Neuronal stem cell (in vitro differentiated cells): ENCODE results near the gene ARL14EPL.

Experiments used
- DNase-seq: peaks from one replicate; pipeline ENCODE4 v3.0.0-alpha.2; 2013; ENCODE audit warnings: low spot score
- H2AFZ ChIP-seq: one replicate; pipeline ENCODE4 v1.6.1; 2013; ENCODE audit warnings: mild to moderate bottlenecking, low read length, inconsistent platforms
- H2AK5ac ChIP-seq: 2 replicates; pipeline ENCODE4 v1.6.1; 2013; ENCODE audit warnings: low read depth, mild to moderate bottlenecking, inconsistent platforms, low read length, moderate library complexity, mixed read lengths
- H2BK120ac ChIP-seq: 2 replicates; pipeline ENCODE4 v1.6.1; 2013; ENCODE audit warnings: low read depth, mild to moderate bottlenecking, inconsistent platforms, low read length, moderate library complexity, mixed read lengths
- H2BK12ac ChIP-seq: one replicate; pipeline ENCODE4 v1.6.1; 2013; ENCODE audit warnings: low read length, inconsistent platforms
- H2BK15ac ChIP-seq: 2 replicates; pipeline ENCODE4 v1.6.1; 2013; ENCODE audit warnings: mild to moderate bottlenecking, low read length, inconsistent platforms, mixed read lengths
- H2BK5ac ChIP-seq: one replicate; pipeline ENCODE4 v1.6.1; 2013; ENCODE audit warnings: inconsistent platforms, mild to moderate bottlenecking, low read length, moderate library complexity
- H3K14ac ChIP-seq: one replicate; pipeline ENCODE4 v1.6.1; 2013; ENCODE audit warnings: low read length, inconsistent platforms
- H3K18ac ChIP-seq: 2 replicates; pipeline ENCODE4 v1.6.1; 2013; ENCODE audit warnings: low read length, inconsistent platforms
- H3K23ac ChIP-seq: 2 replicates; pipeline ENCODE4 v1.6.1; 2013; ENCODE audit warnings: low read depth, mild to moderate bottlenecking, mixed read lengths, low read length, inconsistent platforms; ENCODE audit not compliant: poor library complexity
- H3K27ac ChIP-seq: replicated peaks from 3 replicates; pipeline ENCODE4 v1.5.1; 2013; ENCODE audit warnings: low read length, inconsistent platforms
- H3K27me3 ChIP-seq, 3 experiments: 2 replicates each; pipeline ENCODE4 v1.6.1; 2013; ENCODE audit warnings: low read length in 3 of 3, mild to moderate bottlenecking in 2 of 3, inconsistent platforms in 1 of 3, low read depth in 1 of 3, mixed read lengths in 1 of 3, moderate library complexity in 1 of 3; ENCODE audit not compliant: control insufficient read depth in 3 of 3, insufficient read depth in 3 of 3
- H3K36me3 ChIP-seq, 2 donors: replicated peaks in 1 of 2; 2 replicates each; pipeline ENCODE4 v1.6.1; 2013; ENCODE audit warnings: low read length in 2 of 2; ENCODE audit not compliant: control insufficient read depth in 2 of 2, insufficient read depth in 2 of 2
- H3K4ac ChIP-seq: 2 replicates; pipeline ENCODE4 v1.6.1; 2013; ENCODE audit warnings: inconsistent platforms, mild to moderate bottlenecking, low read length, moderate library complexity
- H3K4me1 ChIP-seq, 2 donors: 1 replicate in 1 of 2; 2 replicates in 1 of 2; pipeline ENCODE4 v1.6.1; 2013; ENCODE audit warnings: low read length in 2 of 2, low read depth in 1 of 2; ENCODE audit not compliant: control insufficient read depth in 2 of 2, insufficient read depth in 1 of 2
- H3K4me2 ChIP-seq: one replicate; pipeline ENCODE4 v1.6.1; 2013; ENCODE audit warnings: mild to moderate bottlenecking, low read length, inconsistent platforms; ENCODE audit not compliant: insufficient read depth, poor library complexity, severe bottlenecking
- H3K4me3 ChIP-seq, 2 donors: 2 replicates each; pipeline ENCODE4 v1.5.1; 2013; ENCODE audit warnings: low read length in 2 of 2, mild to moderate bottlenecking in 2 of 2, inconsistent platforms in 1 of 2, moderate library complexity in 1 of 2
- H3K79me1 ChIP-seq: one replicate; pipeline ENCODE4 v1.6.1; 2013; ENCODE audit warnings: low read depth, mild to moderate bottlenecking, inconsistent platforms, low read length, moderate library complexity
- H3K9ac ChIP-seq: one replicate; pipeline ENCODE4 v1.6.1; 2013; ENCODE audit warnings: mild to moderate bottlenecking, low read depth, low read length, inconsistent platforms; ENCODE audit not compliant: poor library complexity
- H3K9me3 ChIP-seq, 2 donors: replicated peaks in 1 of 2; 2 replicates each; pipeline versions ENCODE3 to v1.6.1; 2013; ENCODE audit warnings: low read length in 2 of 2, mild to moderate bottlenecking in 2 of 2, inconsistent platforms in 1 of 2, low read depth in 1 of 2, mixed read lengths in 1 of 2, moderate library complexity in 1 of 2; ENCODE audit not compliant: control insufficient read depth in 2 of 2, insufficient read depth in 1 of 2
- H4K8ac ChIP-seq: one replicate; pipeline ENCODE4 v1.6.1; 2013; ENCODE audit warnings: low read depth, mild to moderate bottlenecking, inconsistent platforms, low read length, moderate library complexity
- H4K91ac ChIP-seq: one replicate; pipeline ENCODE4 v1.6.1; 2013; ENCODE audit warnings: low read length, low read depth, mild to moderate bottlenecking, inconsistent platforms; ENCODE audit not compliant: poor library complexity
- WGBS, 2 donors: extraction: QIAGEN DNeasy Blood & Tissue Kit; methylation state at CpG; one replicate each; pipeline ENCODE4 v1.1.7; 2013; ENCODE audit warnings: missing lambda C conversion rate in 2 of 2, mixed read lengths in 1 of 2; ENCODE audit not compliant: insufficient read length in 2 of 2, insufficient replicate concordance in 1 of 2; ENCODE audit errors: extremely low coverage in 2 of 2; 5-methylcytosine and 5-hydroxymethylcytosine counted together

ARL14EPL gene

GRCh38 chr5:116045821-116046220, 13.5 kb downstream of the ARL14EPL start:
- Histone ChIP-seq H2BK5ac (no peak overlapping the region), H3K36me3 (no peaks in the 10 kb centered on the region), H4K8ac (no peak overlapping the region), H2AFZ (no peak overlapping the region), H3K9me3 (no peaks in the 10 kb centered on the region), H2BK12ac (no peak overlapping the region), H3K14ac (no peak overlapping the region), H3K18ac (no peak overlapping the region), H3K9ac (no peak overlapping the region), H3K4ac (no peak overlapping the region), H3K27me3 (no peaks in the 10 kb centered on the region), H4K91ac (no peak overlapping the region), H3K23ac (no peak overlapping the region), H3K27ac (no peak overlapping the region), H3K79me1 (no peaks in the 10 kb centered on the region), H2BK15ac (no peak overlapping the region), H3K4me1 (no peaks in the 10 kb centered on the region), H3K4me2 (no peak overlapping the region), H3K4me3 (no peak overlapping the region), H2AK5ac (no peak overlapping the region), H2BK120ac (no peak overlapping the region)
- no peak for DNase-seq
- WGBS, 2 donors = no CpG with 5 or more reads among the region's 2 CpGs

- no CpG with 5 or more reads among the region's 3 CpGs for WGBS, 2 donors
- Histone ChIP-seq H2BK12ac (no peak overlapping the region), H3K9ac (no peak overlapping the region), H2BK120ac (no peak overlapping the region), H3K4me2 (no peak overlapping the region), H3K14ac (no peak overlapping the region), H3K4ac (no peak overlapping the region), H3K4me1 (no peaks in the 10 kb centered on the region), H2BK5ac (no peak overlapping the region), H4K91ac (no peak overlapping the region), H3K27me3 (no peaks in the 10 kb centered on the region), H3K9me3 (no peaks in the 10 kb centered on the region), H3K23ac (no peak overlapping the region), H2AFZ (no peak overlapping the region), H2BK15ac (no peak overlapping the region), H4K8ac (no peak overlapping the region), H2AK5ac (no peak overlapping the region), H3K36me3 (no peaks in the 10 kb centered on the region), H3K18ac (no peak overlapping the region), H3K27ac (no peak overlapping the region), H3K4me3 (no peak overlapping the region), H3K79me1 (no peaks in the 10 kb centered on the region)
- no peak for DNase-seq
These were observed 14.0 kb downstream of the ARL14EPL start for GRCh38 chr5:116046261-116046660.

- H3K23ac ChIP-seq = no peak overlapping the region
- H3K9ac ChIP-seq = no peak overlapping the region
- H3K18ac ChIP-seq = no peak overlapping the region
- WGBS, 2 donors = no CpG with 5 or more reads among the region's 2 CpGs
- H2BK15ac ChIP-seq = no peak overlapping the region
- H3K9me3 ChIP-seq = no peaks in the 10 kb centered on the region
- H2BK12ac ChIP-seq = no peak overlapping the region
- H3K27me3 ChIP-seq = no peaks in the 10 kb centered on the region
- no peak overlapping the region for H3K27ac ChIP-seq
- H4K91ac ChIP-seq = no peak overlapping the region
- no peak overlapping the region for H3K14ac ChIP-seq
- no peak for DNase-seq
- H2BK5ac ChIP-seq = no peak overlapping the region
- H3K4me3 ChIP-seq = no peak overlapping the region
- no peak overlapping the region for H2AK5ac ChIP-seq
- H2BK120ac ChIP-seq = no peak overlapping the region
- no peaks in the 10 kb centered on the region for H3K4me1 ChIP-seq
- no peak overlapping the region for H3K4ac ChIP-seq
- H4K8ac ChIP-seq = no peak overlapping the region
- H3K4me2 ChIP-seq = no peak overlapping the region
- no peaks in the 10 kb centered on the region for H3K36me3 ChIP-seq
- no peak overlapping the region for H2AFZ ChIP-seq
- H3K79me1 ChIP-seq = no peaks in the 10 kb centered on the region
These were observed 14.6 kb downstream of the ARL14EPL start for GRCh38 chr5:116046823-116047222.

GRCh38 chr5:116058346-116058936, 26.2 kb downstream of the ARL14EPL start:
- H3K4ac ChIP-seq = no peak overlapping the region
- H2BK15ac ChIP-seq = no peak overlapping the region
- no peak overlapping the region for H4K91ac ChIP-seq
- no CpG with 5 or more reads among the region's 13 CpGs for WGBS, 2 donors
- H2BK12ac ChIP-seq = no peak overlapping the region
- H3K27ac ChIP-seq = no peak overlapping the region
- DNase-seq = no peak
- no peak overlapping the region for H2BK120ac ChIP-seq
- H2AK5ac ChIP-seq = no peak overlapping the region
- H2BK5ac ChIP-seq = no peak overlapping the region
- no peaks in the 10 kb centered on the region for H3K9me3 ChIP-seq
- no peak overlapping the region for H2AFZ ChIP-seq
- no peaks in the 10 kb centered on the region for H3K36me3 ChIP-seq
- H3K27me3 ChIP-seq = no peaks in the 10 kb centered on the region
- H3K9ac ChIP-seq = no peak overlapping the region
- no peak overlapping the region for H4K8ac ChIP-seq
- H3K79me1 ChIP-seq = no peaks in the 10 kb centered on the region
- no peaks in the 10 kb centered on the region for H3K4me1 ChIP-seq
- no peak overlapping the region for H3K4me2 ChIP-seq
- no peak overlapping the region for H3K23ac ChIP-seq
- no peak overlapping the region for H3K18ac ChIP-seq
- no peak overlapping the region for H3K14ac ChIP-seq
- H3K4me3 ChIP-seq = no peak overlapping the region
